Neural cell (in vitro differentiated cells): ENCODE data around the gene DPYD. TPM values are rescaled to one million over a fixed set of nuclear protein-coding genes. Genes with fewer than 3 reads are reported as not detected.

Experiments used
- H2AFZ ChIP-seq: fragments of 200-600, 300-800 bp; sonication (generic), shearing (Covaris generic); 2 replicates; pipeline ENCODE4 v1.6.0; 2014; ENCODE audit warnings: low read depth, mild to moderate bottlenecking, antibody characterized with exemption, low read length, moderate library complexity
- H3F3A ChIP-seq: fragments of 200-600 bp; shearing (Covaris generic); 2 replicates; pipeline ENCODE4 v1.6.1; 2016; ENCODE audit warnings: mild to moderate bottlenecking, moderate library complexity, mixed read lengths, antibody characterized with exemption, low read length; ENCODE audit not compliant: insufficient read depth, poor library complexity, severe bottlenecking
- H3K27ac ChIP-seq: fragments of 200-600, 300-800 bp; sonication (generic), shearing (Covaris generic); 2 replicates; pipeline ENCODE4 v1.5.1; 2014; ENCODE audit warnings: mild to moderate bottlenecking, low read length, moderate library complexity
- H3K27me3 ChIP-seq: fragments of 300-800, 200-600 bp; sonication (generic), shearing (Covaris generic); 2 replicates; pipeline ENCODE4 v1.6.0; 2014; ENCODE audit warnings: mild to moderate bottlenecking, low read depth, low read length, moderate library complexity; ENCODE audit not compliant: insufficient read depth
- H3K36me3 ChIP-seq: fragments of 300-800, 200-600 bp; sonication (generic), shearing (Covaris generic); 2 replicates; pipeline ENCODE4 v1.5.1; 2014; ENCODE audit warnings: mild to moderate bottlenecking, antibody characterized with exemption, low read length, moderate library complexity; ENCODE audit not compliant: insufficient read depth
- H3K4me2 ChIP-seq: fragments of 300-800, 200-600 bp; sonication (generic), shearing (Covaris generic); 2 replicates; pipeline ENCODE4 v1.6.0; 2014; ENCODE audit warnings: mild to moderate bottlenecking, low read length
- H3K4me3 ChIP-seq: fragments of 300-800, 200-600 bp; sonication (generic), shearing (Covaris generic); 2 replicates; pipeline ENCODE4 v1.5.1; 2014; ENCODE audit warnings: mild to moderate bottlenecking, low read length, moderate library complexity
- H3K79me2 ChIP-seq: fragments of 200-600 bp; shearing (Covaris generic); replicated peaks from 2 replicates; pipeline ENCODE4 v1.6.0; 2014; ENCODE audit warnings: mild to moderate bottlenecking, low read length, moderate library complexity; ENCODE audit not compliant: insufficient read depth
- H3K9ac ChIP-seq: fragments of 300-800, 200-600 bp; sonication (generic), shearing (Covaris generic); 2 replicates; pipeline ENCODE4 v1.6.1; 2016; ENCODE audit warnings: mild to moderate bottlenecking, low read length, mixed read lengths
- H3K9me2 ChIP-seq: fragments of 200-600 bp; shearing (Covaris generic); 2 replicates; pipeline ENCODE4 v1.6.1; 2016; ENCODE audit warnings: mild to moderate bottlenecking, low read length, mixed read lengths; ENCODE audit not compliant: insufficient read depth
- H3K9me3 ChIP-seq: fragments of 200-600, 300-800 bp; sonication (generic), shearing (Covaris generic); 2 replicates; pipeline ENCODE4 v1.6.1; 2016; ENCODE audit warnings: mild to moderate bottlenecking, mixed run types, low read length, moderate library complexity, mixed read lengths
- H4K20me1 ChIP-seq: fragments of 200-600 bp; shearing (Covaris generic); 2 replicates; pipeline ENCODE4 v1.6.1; 2016; ENCODE audit warnings: mild to moderate bottlenecking, mixed run types; ENCODE audit not compliant: insufficient read depth
- CTCF ChIP-seq: fragments of 450-650 bp; IDR thresholded peaks from 2 replicates; pipeline ENCODE4 v1.5.1; 2014; ENCODE audit warnings: antibody characterized with exemption, mild to moderate bottlenecking, moderate library complexity; ENCODE audit not compliant: poor library complexity, severe bottlenecking
- EP300 ChIP-seq: fragments of 450-650 bp; conservative IDR thresholded peaks from 2 replicates; pipeline ENCODE4 v1.6.1; 2014; ENCODE audit warnings: antibody characterized with exemption, mild to moderate bottlenecking, moderate library complexity; ENCODE audit not compliant: poor library complexity, severe bottlenecking
- EZH2 ChIP-seq: fragments of 200-600, 300-800 bp; shearing (Covaris generic), sonication (generic); IDR thresholded peaks from 2 replicates; pipeline ENCODE4 v1.6.1; 2014; ENCODE audit warnings: antibody characterized with exemption, low read length, borderline replicate concordance, mild to moderate bottlenecking; ENCODE audit not compliant: insufficient read depth, poor library complexity, severe bottlenecking
- MXI1 ChIP-seq: fragments of 450-650 bp; conservative IDR thresholded peaks from 2 replicates; pipeline ENCODE4 v1.6.1; 2014; ENCODE audit warnings: antibody characterized with exemption, mild to moderate bottlenecking; ENCODE audit not compliant: poor library complexity, severe bottlenecking
- POLR2AphosphoS5 ChIP-seq: IDR thresholded peaks from 2 replicates; pipeline ENCODE4 v1.6.1; 2012
- RAD21 ChIP-seq: fragments of 450-650 bp; conservative IDR thresholded peaks from 2 replicates; pipeline ENCODE4 v1.6.1; 2014; ENCODE audit warnings: antibody characterized with exemption, mild to moderate bottlenecking, moderate library complexity
- REST ChIP-seq: IDR thresholded peaks from 2 replicates; pipeline ENCODE4 v1.6.1; 2012; ENCODE audit warnings: borderline replicate concordance
- SMC3 ChIP-seq: fragments of 450-650 bp; conservative IDR thresholded peaks from 2 replicates; pipeline ENCODE4 v1.6.1; 2014; ENCODE audit warnings: antibody characterized with exemption, mild to moderate bottlenecking, moderate library complexity; ENCODE audit not compliant: poor library complexity
- TAF1 ChIP-seq: IDR thresholded peaks from 2 replicates; pipeline ENCODE4 v1.6.1; 2012; ENCODE audit warnings: low read depth
- polyA plus RNA-seq: library from polyadenylated mRNA; depleted of rRNA; stranded (reverse); fragments of >200 nt; gene quantifications from 2 replicates; pipeline ENCODE4 v1.2.3, GENCODE V29; 2014

DPYD gene
- polyA plus RNA-seq, 1 donor from 2014 or later = 6.7 TPM

DNA sequence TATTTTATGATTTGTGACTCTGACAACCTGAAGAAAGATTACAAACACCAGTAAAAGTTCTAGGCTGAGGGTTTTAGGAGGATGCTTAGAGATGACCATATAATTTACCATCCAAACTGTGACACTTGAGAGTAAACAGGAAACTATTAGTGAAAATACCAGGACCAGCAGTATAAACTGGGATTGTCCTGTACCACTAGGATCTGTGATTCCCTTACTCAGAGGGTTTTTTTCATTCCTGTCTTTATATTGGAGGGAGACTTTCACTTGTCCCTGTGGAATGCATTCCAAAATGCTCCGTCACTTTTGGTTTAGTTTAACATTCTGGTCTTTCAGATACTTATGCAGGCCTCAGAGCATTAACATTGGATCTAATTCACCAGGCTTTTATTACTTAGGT, 716.4 kb downstream of the DPYD start:
- Histone ChIP-seq H3K27me3 (no peaks in the 10 kb centered on the region), H3K4me2 (no peak overlapping the region), H3K36me3 (no peaks in the 10 kb centered on the region), H3K27ac (no peak overlapping the region), H4K20me1 (no peaks in the 10 kb centered on the region), H3K9me3 (no peaks in the 10 kb centered on the region), H3K4me3 (no peak overlapping the region), H3K9ac (no peak overlapping the region), H2AFZ (no peak overlapping the region), H3K9me2 (no peaks in the 10 kb centered on the region), H3F3A (no peaks in the 10 kb centered on the region), H3K79me2 (no peaks in the 10 kb centered on the region)
- TF ChIP-seq EP300 (no peak), MXI1 (no peak), SMC3 (no peak), REST (no peak), CTCF (no peak), RAD21 (no peak), EZH2 (no peak), TAF1 (no peak), POLR2AphosphoS5 (no peak)

- H3K36me3 ChIP-seq = no peaks in the 10 kb centered on the region
- H3K9me3 ChIP-seq = no peaks in the 10 kb centered on the region
- no peaks in the 10 kb centered on the region for H3K79me2 ChIP-seq
- H3K27me3 ChIP-seq = no peaks in the 10 kb centered on the region
- no peak overlapping the region for H3K4me3 ChIP-seq
- no peaks in the 10 kb centered on the region for H3F3A ChIP-seq
- no peak for TF ChIP-seq MXI1
- TF ChIP-seq EP300 = no peak
- TF ChIP-seq TAF1 = no peak
- no peak for TF ChIP-seq POLR2AphosphoS5
- TF ChIP-seq SMC3 = no peak
- no peak for TF ChIP-seq CTCF
- no peak for TF ChIP-seq REST
- TF ChIP-seq EZH2 = no peak
- TF ChIP-seq RAD21 = no peak
- H3K9ac ChIP-seq = no peak overlapping the region
- H2AFZ ChIP-seq = no peak overlapping the region
- no peak overlapping the region for H3K4me2 ChIP-seq
- H4K20me1 ChIP-seq = no peaks in the 10 kb centered on the region
- no peak overlapping the region for H3K27ac ChIP-seq
- H3K9me2 ChIP-seq = no peaks in the 10 kb centered on the region
Measured at GRCh38 chr1:97202481-97203380, 718.1 kb downstream of the DPYD start.
